HEK293 (cell line): ENCODE data around the gene NADK.

ENCODE experiments used
- ATF2 ChIP-seq: fragments of 450-650 bp; formaldehyde crosslinking; IDR thresholded peaks from 2 replicates; pipeline ENCODE4 v1.5.1; 2016; ENCODE audit warnings: missing biosample characterization, missing genetic modification characterization, low read depth
- BCL11A ChIP-seq: fragments of 450-650 bp; formaldehyde crosslinking; IDR thresholded peaks from 2 replicates; pipeline ENCODE4 v1.5.1; 2016; ENCODE audit warnings: low read depth, missing biosample characterization, missing genetic modification characterization
- FEZF1 ChIP-seq: fragments of 450-650 bp; formaldehyde crosslinking; IDR thresholded peaks from 2 replicates; pipeline ENCODE4 v1.5.1; 2016; ENCODE audit warnings: missing biosample characterization, missing genetic modification characterization
- GLIS1 ChIP-seq: fragments of 450-650 bp; formaldehyde crosslinking; IDR thresholded peaks from 2 replicates; pipeline ENCODE4 v1.5.1; 2016; ENCODE audit warnings: missing biosample characterization, missing genetic modification characterization
- REST ChIP-seq: fragments of 450-650 bp; formaldehyde crosslinking; IDR thresholded peaks from 2 replicates; pipeline ENCODE4 v1.5.1; 2016; ENCODE audit warnings: missing biosample characterization, missing genetic modification characterization
- ZBTB1 ChIP-seq: fragments of 450-650 bp; formaldehyde crosslinking; IDR thresholded peaks from 2 replicates; pipeline ENCODE4 v1.5.1; 2016; ENCODE audit warnings: missing biosample characterization, missing genetic modification characterization
- ZNF148 ChIP-seq: fragments of 450-650 bp; formaldehyde crosslinking; IDR thresholded peaks from 2 replicates; pipeline ENCODE4 v1.5.0; 2017; ENCODE audit warnings: missing biosample characterization, missing genetic modification characterization, borderline replicate concordance
- ZNF274 ChIP-seq, 2 experiments: fragments of 200-500 bp in 1 of 2; fragments of 450-650 bp in 1 of 2; sonication (Bioruptor generic) in 1 of 2; formaldehyde crosslinking in 1 of 2; IDR thresholded peaks; 2 replicates each; pipeline versions ENCODE4 v1.5.1 to v1.6.1; 2014 to 2016; ENCODE audit warnings: borderline replicate concordance in 1 of 2, inconsistent platforms in 1 of 2, low read length in 1 of 2, missing biosample characterization in 1 of 2, missing genetic modification characterization in 1 of 2
- ZNF280D ChIP-seq: fragments of 450-650 bp; formaldehyde crosslinking; IDR thresholded peaks from 2 replicates; pipeline ENCODE4 v1.5.1; 2016; ENCODE audit warnings: missing biosample characterization, missing genetic modification characterization
- ZNF335 ChIP-seq: fragments of 450-650 bp; formaldehyde crosslinking; conservative IDR thresholded peaks from 2 replicates; pipeline ENCODE4 v1.5.1; 2016; ENCODE audit warnings: missing biosample characterization, missing genetic modification characterization
- ZNF354C ChIP-seq: fragments of 450-650 bp; formaldehyde crosslinking; IDR thresholded peaks from 2 replicates; pipeline ENCODE4 v1.5.1; 2016; ENCODE audit warnings: missing biosample characterization, missing genetic modification characterization, low read depth, borderline replicate concordance
- ZNF398 ChIP-seq: fragments of 450-650 bp; formaldehyde crosslinking; IDR thresholded peaks from 2 replicates; pipeline ENCODE4 v1.5.1; 2017; ENCODE audit warnings: missing biosample characterization, missing genetic modification characterization
- ZNF433 ChIP-seq: fragments of 450-650 bp; formaldehyde crosslinking; IDR thresholded peaks from 2 replicates; pipeline ENCODE4 v1.5.1; 2016; ENCODE audit warnings: missing biosample characterization, missing genetic modification characterization, low read depth
- ZNF449 ChIP-seq: fragments of 450-650 bp; formaldehyde crosslinking; IDR thresholded peaks from 2 replicates; pipeline ENCODE4 v1.5.1; 2017; ENCODE audit warnings: missing biosample characterization, mild to moderate bottlenecking, missing genetic modification characterization, moderate library complexity
- ZNF488 ChIP-seq: fragments of 450-650 bp; formaldehyde crosslinking; IDR thresholded peaks from 2 replicates; pipeline ENCODE4 v1.5.1; 2016; ENCODE audit warnings: missing biosample characterization, missing genetic modification characterization
- ZNF561 ChIP-seq: fragments of 450-650 bp; IDR thresholded peaks from 2 replicates; pipeline ENCODE4 v1.5.1; 2018; ENCODE audit warnings: missing biosample characterization, missing genetic modification characterization, borderline replicate concordance
- ZNF596 ChIP-seq: fragments of 450-650 bp; IDR thresholded peaks from 2 replicates; pipeline ENCODE4 v1.5.0; 2018; ENCODE audit warnings: missing biosample characterization, mild to moderate bottlenecking, missing genetic modification characterization, moderate library complexity
- ZNF623 ChIP-seq: fragments of 450-650 bp; formaldehyde crosslinking; IDR thresholded peaks from 2 replicates; pipeline ENCODE4 v1.5.1; 2016; ENCODE audit warnings: missing biosample characterization, missing genetic modification characterization
- ZNF645 ChIP-seq: fragments of 450-650 bp; formaldehyde crosslinking; IDR thresholded peaks from 2 replicates; pipeline ENCODE4; 2016; ENCODE audit warnings: missing biosample characterization, missing genetic modification characterization
- ZNF677 ChIP-seq: fragments of 450-650 bp; IDR thresholded peaks from 2 replicates; pipeline ENCODE4 v1.5.0; 2018; ENCODE audit warnings: missing biosample characterization, mild to moderate bottlenecking, missing genetic modification characterization, moderate library complexity
- ZSCAN16 ChIP-seq: fragments of 450-650 bp; formaldehyde crosslinking; IDR thresholded peaks from 2 replicates; pipeline ENCODE4 v1.5.1; 2016; ENCODE audit warnings: missing biosample characterization, missing genetic modification characterization

NADK gene

GRCh38 chr1:1782399-1783221 lies 4.3 kb upstream of the NADK start (continued):
- TF ChIP-seq ZNF335 (tag by site-specific recombination) (no peak), ZSCAN16 (tag by site-specific recombination) (no peak), ZNF433 (no peak), ZNF148 (tag by site-specific recombination) (no peak), ZNF596 (no peak), ZNF449 (tag by site-specific recombination) (no peak), ZNF354C (tag by site-specific recombination) (no peak), ZNF488 (no peak), GLIS1 (0 out of 2 replicates have a peak, but pooled peaks have one; percentile 33), ATF2 (tag by site-specific recombination) (no peak), ZNF398 (tag by site-specific recombination) (no peak), FEZF1 (tag by site-specific recombination) (no peak), ZNF645 (tag by site-specific recombination) (no peak), ZNF280D (tag by site-specific recombination) (no peak), REST (tag by site-specific recombination) (peak; percentile 76; the same call in 1 of the 2 replicates), ZNF274 (IDR thresholded peaks at IDR 0.05; ENCODE audit: low read length) (no peak), ZNF274 (tag by site-specific recombination; IDR thresholded peaks at IDR 0.05; ENCODE audit: borderline replicate concordance) (no peak), ZNF677 (tag by site-specific recombination) (no peak), ZNF623 (no peak), BCL11A (tag by site-specific recombination) (no peak), ZNF561 (tag by site-specific recombination) (no peak), ZBTB1 (tag by site-specific recombination) (no peak)
